K562 (cell line): ENCODE data around the gene RAB4B. TPM values are rescaled to one million over a fixed set of nuclear protein-coding genes. Genes with fewer than 3 reads are reported as not detected.

Experiments
- CREM ChIP-seq: IDR thresholded peaks from 2 replicates; pipeline ENCODE4 v1.6.1; 2014; ENCODE audit warnings: antibody characterized with exemption, low read depth
- GABPB1 ChIP-seq: sonication (generic); formaldehyde crosslinking; IDR thresholded peaks from 2 replicates; pipeline ENCODE4 v1.8.0; 2022; ENCODE audit warnings: mild to moderate bottlenecking, missing genetic modification reagents
- GTF2F1 ChIP-seq: IDR thresholded peaks from 2 replicates; pipeline ENCODE4 v1.6.1; 2011; ENCODE audit warnings: low read depth, low read length, improper control_type of control experiment
- ID3 ChIP-seq, 2 experiments: fragments of 250-450 bp in 1 of 2; fragments of 450-650 bp in 1 of 2; sonication (Bioruptor Pico) in 1 of 2; IDR thresholded peaks; 2 replicates each; pipeline versions ENCODE4 v1.6.1 to v1.8.0; 2016 to 2021; ENCODE audit warnings: mild to moderate bottlenecking in 2 of 2, moderate library complexity in 2 of 2, missing compliant biosample characterization in 1 of 2, missing genetic modification characterization in 1 of 2
- IRF2 ChIP-seq: sonication (generic); formaldehyde crosslinking; IDR thresholded peaks from 2 replicates; pipeline ENCODE4 v1.8.1; 2022; ENCODE audit warnings: mild to moderate bottlenecking, missing genetic modification reagents
- KDM2B ChIP-seq: fragments of 250-450 bp; sonication (Bioruptor Pico); IDR thresholded peaks from 2 replicates; pipeline ENCODE4 v1.8.0; 2021; ENCODE audit warnings: mild to moderate bottlenecking, moderate library complexity
- KLF6 ChIP-seq: fragments of 250-450 bp; sonication (Bioruptor Pico); IDR thresholded peaks from 2 replicates; pipeline ENCODE4 v1.4.0; 2020; ENCODE audit warnings: mild to moderate bottlenecking, moderate library complexity, borderline replicate concordance
- MCM2 ChIP-seq: fragments of 450-650 bp; IDR thresholded peaks from 2 replicates; pipeline ENCODE4 v1.6.1; 2017; ENCODE audit warnings: low read depth, mild to moderate bottlenecking
- MTA3 ChIP-seq: fragments of 450-650 bp; formaldehyde crosslinking; IDR thresholded peaks from 2 replicates; pipeline ENCODE4 v1.6.1; 2017; ENCODE audit warnings: mild to moderate bottlenecking, borderline replicate concordance
- PHB2 ChIP-seq: fragments of 450-650 bp; IDR thresholded peaks from 2 replicates; pipeline ENCODE4 v1.6.1; 2017; ENCODE audit warnings: low read depth
- POLR3G ChIP-seq: IDR thresholded peaks from 2 replicates; pipeline ENCODE4 v1.6.1; 2011; ENCODE audit not compliant: insufficient read length, insufficient replicate concordance; ENCODE audit errors: extremely low read depth
- RFX1 ChIP-seq: fragments of 450-650 bp; IDR thresholded peaks from 2 replicates; pipeline ENCODE4 v1.6.1; 2016; ENCODE audit warnings: mild to moderate bottlenecking, moderate library complexity
- SAFB2 ChIP-seq: fragments of 200-400 bp; formaldehyde crosslinking; IDR thresholded peaks from 2 replicates; pipeline ENCODE4 v1.6.1; 2018; ENCODE audit warnings: borderline replicate concordance, low read length, low read depth, moderate library complexity; ENCODE audit not compliant: severe bottlenecking
- SIN3A ChIP-seq, 2 experiments: fragments of 150-350 bp in 1 of 2; IDR thresholded peaks; 2 replicates each; pipeline ENCODE4 v1.6.1; 2011 to 2016; ENCODE audit warnings: borderline replicate concordance in 2 of 2, low read depth in 2 of 2, low read length in 2 of 2, mild to moderate bottlenecking in 2 of 2, moderate library complexity in 2 of 2; ENCODE audit not compliant: control insufficient read depth in 1 of 2
- TEAD2 ChIP-seq: fragments of 450-650 bp; IDR thresholded peaks from 2 replicates; pipeline ENCODE4 v1.6.1; 2016; ENCODE audit warnings: missing genetic modification characterization, control low read depth, missing compliant biosample characterization
- TRIM24 ChIP-seq, 2 experiments: fragments of 450-650 bp; IDR thresholded peaks; 2 replicates each; pipeline ENCODE4 v1.6.1; 2016
- ZBTB43 ChIP-seq: sonication (generic); formaldehyde crosslinking; IDR thresholded peaks from 2 replicates; pipeline ENCODE4 v1.8.0; 2023; ENCODE audit warnings: mild to moderate bottlenecking, missing genetic modification reagents
- ZNF140 ChIP-seq: fragments of 250-450 bp; sonication (Bioruptor Pico); IDR thresholded peaks from 2 replicates; pipeline ENCODE4 v1.8.0; 2021; ENCODE audit warnings: moderate library complexity, mild to moderate bottlenecking, inconsistent platforms
- ZNF644 ChIP-seq: fragments of 200-800 bp; sonication (Bioruptor generic); IDR thresholded peaks from 2 replicates; pipeline ENCODE4 v1.6.1; 2016; ENCODE audit warnings: low read depth, missing genetic modification characterization, missing compliant biosample characterization
- ZNF699 ChIP-seq: fragments of 250-450 bp; sonication (Bioruptor Pico); IDR thresholded peaks from 2 replicates; pipeline ENCODE4 v1.8.0; 2021; ENCODE audit warnings: mild to moderate bottlenecking, moderate library complexity; ENCODE audit not compliant: insufficient replicate concordance
- ZZZ3 ChIP-seq: fragments of 450-650 bp; IDR thresholded peaks from 2 replicates; pipeline ENCODE4 v1.6.1; 2016; ENCODE audit warnings: antibody characterized with exemption, mild to moderate bottlenecking, moderate library complexity
- polyA plus RNA-seq, 8 experiments: library from polyadenylated mRNA; depleted of rRNA in 4 of 8; stranded (reverse) in 5 of 8; unstranded in 3 of 8; fragments of >200 nt; fragmentation: Nextera tagmentation in 2 of 8; fragmentation: Illumina TruSeq in 1 of 8; extraction: Ambion mirVana in 2 of 8; extraction: Trizol in 1 of 8; gene quantifications; 2 replicates each; pipeline versions ENCODE4 v1.2.1 to v1.2.3, GENCODE V29; 2011 to 2014; ENCODE audit warnings: inconsistent platforms in 1 of 8, missing spikeins in 1 of 8
- total RNA-seq, 7 experiments: library from RNA; depleted of rRNA in 6 of 7; stranded (reverse); fragments of >200 nt in 6 of 7; fragmentation: Illumina TruSeq in 2 of 7; extraction: Trizol in 2 of 7; gene quantifications; 2 replicates each; pipeline versions ENCODE4 v1.2.1 to v1.2.3, GENCODE V29; 2011 to 2021; ENCODE audit warnings: low replicate concordance in 1 of 7
- TF ChIP-seq, protein P1 (sequence below), 3 experiments: fragments of 200-800 bp in 1 of 3; fragments of 250-450 bp in 1 of 3; fragments of 450-650 bp in 1 of 3; sonication (Bioruptor Pico) in 1 of 3; sonication (Bioruptor generic) in 1 of 3; formaldehyde crosslinking in 1 of 3; IDR thresholded peaks; 2 replicates each; pipeline versions ENCODE4 v1.6.1 to v1.8.0; 2016 to 2022; ENCODE audit warnings: mild to moderate bottlenecking in 2 of 3, missing genetic modification characterization in 2 of 3, missing compliant biosample characterization in 1 of 3, moderate library complexity in 1 of 3

RAB4B gene
- total and polyA plus RNA-seq, 9 of the 15 experiments (the other 6 are each of a cell fraction or from before 2014, with no cell fraction given) = 0.28 to 20.4 (median 9.0) TPM

DNA sequence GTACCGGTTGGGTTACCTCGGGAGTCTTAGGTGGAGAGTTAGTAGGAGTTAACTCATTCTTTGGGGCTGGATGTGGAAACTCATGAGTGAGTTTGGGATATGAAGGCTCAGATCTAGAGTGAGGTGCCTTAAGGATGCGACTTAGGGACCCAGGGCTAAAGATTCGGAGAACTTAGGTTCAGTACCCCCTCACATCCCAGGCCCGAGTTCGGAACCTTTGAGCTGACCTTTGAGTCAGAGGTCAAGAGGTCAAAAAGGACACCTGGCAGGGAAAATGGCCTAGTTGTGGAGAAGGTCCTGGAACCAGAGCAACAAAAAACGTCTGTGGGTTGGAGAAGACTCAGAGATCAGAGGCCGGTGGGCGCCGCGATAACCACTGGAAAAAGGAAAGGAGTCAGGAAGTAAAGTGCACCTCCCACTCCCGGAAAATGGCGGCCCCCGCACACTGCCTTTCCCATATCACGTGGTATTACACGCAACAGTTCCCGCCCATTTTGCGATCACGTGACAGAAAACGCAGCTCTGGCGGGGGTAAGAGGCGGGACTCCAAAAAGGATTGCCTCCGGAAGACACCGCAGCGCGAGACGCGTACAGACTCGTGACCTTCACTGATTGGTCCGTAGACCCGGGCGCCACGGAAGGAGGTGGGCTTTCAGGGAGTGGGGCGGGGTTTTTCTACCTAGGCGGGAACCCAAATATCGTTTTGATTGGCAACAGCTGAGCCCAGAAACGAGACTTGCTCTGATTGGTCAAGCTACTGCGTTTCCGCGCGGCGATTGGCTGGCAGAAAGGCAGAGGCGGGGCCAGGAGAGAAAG is 27.8 kb upstream of the RAB4B start, which contains the start of gene ACTMAP (continued):
- no peak for TF ChIP-seq RFX1
- no peak for TF ChIP-seq ZNF140
- peak; percentile 93 for TF ChIP-seq CREM
- TF ChIP-seq GTF2F1 = no peak
- TF ChIP-seq KDM2B (CRISPR knock-in tag) = no peak
- TF ChIP-seq MTA3 = peak; percentile 63; the same call in 1 of the 2 replicates
- TF ChIP-seq ZZZ3 = no peak
- no peak for TF ChIP-seq SAFB2
- TF ChIP-seq TRIM24 (IDR thresholded peaks at IDR 0.05) = peak; percentile 30 to 57; a peak in 1 of 4 replicates
- TF ChIP-seq KLF6 (CRISPR knock-in tag) = peak; percentile 85; the same call in 1 of the 2 replicates
- no peak for TF ChIP-seq TEAD2 (tag)
- TF ChIP-seq PHB2 = no peak
- TF ChIP-seq GABPB1 (CRISPR knock-in tag) = no peak; the same call in 1 of the 2 replicates
- TF ChIP-seq, protein P1, sequence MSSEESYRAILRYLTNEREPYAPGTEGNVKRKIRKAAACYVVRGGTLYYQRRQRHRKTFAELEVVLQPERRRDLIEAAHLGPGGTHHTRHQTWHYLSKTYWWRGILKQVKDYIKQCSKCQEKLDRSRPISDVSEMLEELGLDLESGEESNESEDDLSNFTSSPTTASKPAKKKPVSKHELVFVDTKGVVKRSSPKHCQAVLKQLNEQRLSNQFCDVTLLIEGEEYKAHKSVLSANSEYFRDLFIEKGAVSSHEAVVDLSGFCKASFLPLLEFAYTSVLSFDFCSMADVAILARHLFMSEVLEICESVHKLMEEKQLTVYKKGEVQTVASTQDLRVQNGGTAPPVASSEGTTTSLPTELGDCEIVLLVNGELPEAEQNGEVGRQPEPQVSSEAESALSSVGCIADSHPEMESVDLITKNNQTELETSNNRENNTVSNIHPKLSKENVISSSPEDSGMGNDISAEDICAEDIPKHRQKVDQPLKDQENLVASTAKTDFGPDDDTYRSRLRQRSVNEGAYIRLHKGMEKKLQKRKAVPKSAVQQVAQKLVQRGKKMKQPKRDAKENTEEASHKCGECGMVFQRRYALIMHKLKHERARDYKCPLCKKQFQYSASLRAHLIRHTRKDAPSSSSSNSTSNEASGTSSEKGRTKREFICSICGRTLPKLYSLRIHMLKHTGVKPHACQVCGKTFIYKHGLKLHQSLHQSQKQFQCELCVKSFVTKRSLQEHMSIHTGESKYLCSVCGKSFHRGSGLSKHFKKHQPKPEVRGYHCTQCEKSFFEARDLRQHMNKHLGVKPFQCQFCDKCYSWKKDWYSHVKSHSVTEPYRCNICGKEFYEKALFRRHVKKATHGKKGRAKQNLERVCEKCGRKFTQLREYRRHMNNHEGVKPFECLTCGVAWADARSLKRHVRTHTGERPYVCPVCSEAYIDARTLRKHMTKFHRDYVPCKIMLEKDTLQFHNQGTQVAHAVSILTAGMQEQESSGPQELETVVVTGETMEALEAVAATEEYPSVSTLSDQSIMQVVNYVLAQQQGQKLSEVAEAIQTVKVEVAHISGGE (CRISPR knock-in tag; IDR thresholded peaks at IDR 0.05) = no peak; a peak in 1 of 6 replicates
- no peak for TF ChIP-seq ID3 (CRISPR knock-in tag; IDR thresholded peaks at IDR 0.05)
- TF ChIP-seq ID3 (tag; IDR thresholded peaks at IDR 0.05) = peak; percentile 86; the same call in 1 of the 2 replicates
- no peak; the same call in 1 of the 2 replicates for TF ChIP-seq ZBTB43
- no peak for TF ChIP-seq POLR3G
- no peak; a peak in 1 of 4 replicates for TF ChIP-seq SIN3A (IDR thresholded peaks at IDR 0.05; ENCODE audit: borderline replicate concordance in 2 of 2, control insufficient read depth in 1 of 2, low read depth in 2 of 2, low read length in 2 of 2)
- no peak for TF ChIP-seq MCM2
- peak; percentile 81 for TF ChIP-seq ZNF644 (tag)
- no peak for TF ChIP-seq IRF2
- TF ChIP-seq ZNF699 (CRISPR knock-in tag) = no peak
